Measurements from ENCODE around the gene CHADL. TPM values are rescaled to one million over a fixed set of nuclear protein-coding genes. Genes with fewer than 3 reads are reported as not detected.

CHADL gene
- total and polyA plus RNA-seq, 2 experiments from 2014 or later = 1.8 to 3.3 TPM

- Histone ChIP-seq H3K4me1 (ENCODE audit: low read depth) (no peaks in the 10 kb centered on the region), H3K9me3 (ENCODE audit: low read depth) (no peaks in the 10 kb centered on the region), H3K36me3 (peaks cover 24% of the 10 kb centered on the region), H3K27me3 (no peaks in the 10 kb centered on the region), H3K4me3 (no peak overlapping the region), H3K27ac (no peak overlapping the region)
- TF ChIP-seq CTCF (IDR thresholded peaks at IDR 0.05; ENCODE audit: low read depth, low read length) = no peak
- no peak for DNase-seq (ENCODE audit: low read depth in 1 of 2, low spot score in 1 of 2)
Measured at GRCh38 chr22:41229730-41230400, 10.9 kb downstream of the CHADL start.

- Histone ChIP-seq H3K4me1 (ENCODE audit: low read depth) (no peaks in the 10 kb centered on the region), H3K4me3 (no peak overlapping the region), H3K27me3 (no peaks in the 10 kb centered on the region), H3K9me3 (ENCODE audit: low read depth) (no peaks in the 10 kb centered on the region), H3K36me3 (peaks cover 24% of the 10 kb centered on the region), H3K27ac (no peak overlapping the region)
- no peak for TF ChIP-seq CTCF (IDR thresholded peaks at IDR 0.05; ENCODE audit: low read depth, low read length)
- no peak for DNase-seq (ENCODE audit: low read depth in 1 of 2, low spot score in 1 of 2)
Measured at GRCh38 chr22:41229215-41229614, 11.5 kb downstream of the CHADL start.

- H3K9me3 ChIP-seq (ENCODE audit: low read depth) = no peaks in the 10 kb centered on the region
- no peak for TF ChIP-seq CTCF (IDR thresholded peaks at IDR 0.05; ENCODE audit: low read depth, low read length)
- no peaks in the 10 kb centered on the region for H3K27me3 ChIP-seq
- no peaks in the 10 kb centered on the region for H3K4me1 ChIP-seq (ENCODE audit: low read depth)
- H3K4me3 ChIP-seq = no peak overlapping the region
- no peak overlapping the region for H3K27ac ChIP-seq
- DNase-seq (ENCODE audit: low read depth in 1 of 2, low spot score in 1 of 2) = no peak
- peaks cover 35% of the 10 kb centered on the region for H3K36me3 ChIP-seq
Measured at GRCh38 chr22:41226723-41227655, 13.7 kb downstream of the CHADL start.

- H3K4me1 ChIP-seq (ENCODE audit: low read depth) = no peaks in the 10 kb centered on the region
- no peak overlapping the region for H3K27ac ChIP-seq
- no peaks in the 10 kb centered on the region for H3K27me3 ChIP-seq
- peaks cover 42% of the 10 kb centered on the region for H3K36me3 ChIP-seq
- no peak for DNase-seq (ENCODE audit: low read depth in 1 of 2, low spot score in 1 of 2)
- H3K4me3 ChIP-seq = no peak overlapping the region
- H3K9me3 ChIP-seq (ENCODE audit: low read depth) = no peaks in the 10 kb centered on the region
- TF ChIP-seq CTCF (IDR thresholded peaks at IDR 0.05; ENCODE audit: low read depth, low read length) = no peak
Measured at GRCh38 chr22:41223535-41223934, 17.2 kb downstream of the CHADL start.

- TF ChIP-seq CTCF (IDR thresholded peaks at IDR 0.05; ENCODE audit: low read depth, low read length) = no peak
- Histone ChIP-seq H3K9me3 (ENCODE audit: low read depth) (no peaks in the 10 kb centered on the region), H3K27me3 (no peaks in the 10 kb centered on the region), H3K4me1 (ENCODE audit: low read depth) (no peaks in the 10 kb centered on the region), H3K4me3 (no peak overlapping the region), H3K27ac (no peak overlapping the region), H3K36me3 (peaks cover 42% of the 10 kb centered on the region)
- DNase-seq (ENCODE audit: low read depth in 1 of 2, low spot score in 1 of 2) = no peak
Measured at GRCh38 chr22:41222846-41223507, 17.8 kb downstream of the CHADL start.

Data from cardiac muscle cell (in vitro differentiated cells and primary cell).